A549 (cell line): ENCODE data around the gene ARAP1. TPM values are rescaled to one million over a fixed set of nuclear protein-coding genes. Genes with fewer than 3 reads are reported as not detected.

Experiments
- ATAC-seq, 2 experiments: fragments of 200-7000 bp in 1 of 2; fragments of >200 bp in 1 of 2; cut with Nextera tagmentation in 1 of 2; cut with Tn5 transposase in 1 of 2; 3 replicates each; pipeline versions ENCODE4 v1.8.0 to v1.9.1; 2018 to 2020; ENCODE audit warnings: mild to moderate bottlenecking in 1 of 2, moderate library complexity in 1 of 2
- CTCF ChIA-PET: fragments of 300-600 bp; sonication (Branson Sonifier 250); formaldehyde crosslinking; extraction: SDS; loops from one replicate; lab custom pipeline; 2021; ENCODE audit warnings: antibody characterized with exemption, inconsistent platforms; lab: Yijun Ruan, JAX
- POLR2A ChIA-PET: fragments of 350-600 bp; formaldehyde crosslinking; extraction: SDS; loops from one replicate; lab custom pipeline; 2021; ENCODE audit warnings: antibody characterized with exemption, inconsistent platforms; lab: Yijun Ruan, JAX
- DNase-seq, 2 experiments: peaks; one replicate each; pipeline versions ENCODE4 v3.0.0 to v3.0.0-alpha.2; 2011 to 2016; ENCODE audit warnings: low read depth in 1 of 2, low spot score in 1 of 2
- FAIRE-seq: peaks from 2 replicates; lab custom pipeline; 2011; peaks lifted over from hg19 to GRCh38; lab: Jason Lieb, UNC
- H3K27ac ChIP-seq, 2 experiments: fragments of >200 bp; sonication (Bioruptor Twin); formaldehyde crosslinking; 3 replicates each; pipeline ENCODE4 v1.5.1; 2016 to 2017
- H3K4me1 ChIP-seq: fragments of >200 bp; sonication (Bioruptor Twin); formaldehyde crosslinking; 3 replicates; pipeline ENCODE4 v1.6.1; 2016
- H3K4me2 ChIP-seq: fragments of >200 bp; sonication (Bioruptor Twin); formaldehyde crosslinking; 3 replicates; pipeline ENCODE4 v1.6.1; 2016
- H3K4me3 ChIP-seq: fragments of >200 bp; sonication (Bioruptor Twin); formaldehyde crosslinking; 3 replicates; pipeline ENCODE4 v1.5.1; 2016
- H3K9me3 ChIP-seq: fragments of >200 bp; sonication (Bioruptor Twin); formaldehyde crosslinking; 3 replicates; pipeline ENCODE4 v1.6.1; 2016
- BCL3 ChIP-seq: fragments of >200 bp; sonication (Bioruptor Twin); formaldehyde crosslinking; IDR thresholded peaks from 3 replicates; pipeline ENCODE4 v1.6.1; 2016
- BHLHE40 ChIP-seq: IDR thresholded peaks from 2 replicates; pipeline ENCODE4 v1.6.1; 2012; ENCODE audit warnings: low read depth, low read length, inconsistent platforms
- EHMT2 ChIP-seq: fragments of 200-600 bp; sonication (generic); IDR thresholded peaks from 2 replicates; pipeline ENCODE4 v1.6.1; 2016; ENCODE audit warnings: antibody characterized with exemption, low read depth, mild to moderate bottlenecking, moderate library complexity
- ELK1 ChIP-seq: fragments of 150-350 bp; IDR thresholded peaks from 2 replicates; pipeline ENCODE4 v1.6.1; 2014; ENCODE audit warnings: low read depth, mild to moderate bottlenecking, low read length
- EP300 ChIP-seq, 2 experiments: fragments of >200 bp; sonication (Bioruptor Twin); formaldehyde crosslinking; IDR thresholded peaks; 2 replicates in 1 of 2; 3 replicates in 1 of 2; pipeline ENCODE4 v1.6.1; 2016 to 2017
- FOXS1 ChIP-seq: fragments of 250-450 bp; sonication (Bioruptor Pico); IDR thresholded peaks from 2 replicates; pipeline ENCODE4 v1.5.0; 2020; ENCODE audit warnings: mild to moderate bottlenecking, moderate library complexity
- HMGXB4 ChIP-seq: fragments of 250-450 bp; sonication (Bioruptor Pico); IDR thresholded peaks from 2 replicates; pipeline ENCODE4 v1.5.0; 2021; ENCODE audit warnings: mild to moderate bottlenecking, moderate library complexity, borderline replicate concordance
- JUN ChIP-seq, 2 experiments: fragments of >200 bp; sonication (Bioruptor Twin); formaldehyde crosslinking; IDR thresholded peaks; 2 replicates in 1 of 2; 3 replicates in 1 of 2; pipeline ENCODE4 v1.6.1; 2016 to 2017
- MAFK ChIP-seq: fragments of 450-650 bp; IDR thresholded peaks from 2 replicates; pipeline ENCODE4 v1.6.1; 2014; ENCODE audit not compliant: partially characterized antibody
- MYC ChIP-seq: IDR thresholded peaks from 2 replicates; pipeline ENCODE4 v1.6.1; 2012; ENCODE audit warnings: mild to moderate bottlenecking, inconsistent platforms, low read length, improper control_type of control experiment, borderline replicate concordance
- NFE2L2 ChIP-seq: fragments of 150-350 bp; conservative IDR thresholded peaks from 2 replicates; pipeline ENCODE4 v1.6.1; 2014; ENCODE audit warnings: low read length
- NR3C1 ChIP-seq: fragments of >200 bp; sonication (Bioruptor Twin); formaldehyde crosslinking; IDR thresholded peaks from 3 replicates; pipeline ENCODE4 v1.6.1; 2017
- TFCP2L1 ChIP-seq: fragments of 250-450 bp; sonication (Bioruptor Pico); IDR thresholded peaks from 2 replicates; pipeline ENCODE4 v1.5.0; 2021; ENCODE audit warnings: mild to moderate bottlenecking
- ZSCAN20 ChIP-seq: fragments of 250-450 bp; sonication (Bioruptor Pico); IDR thresholded peaks from 2 replicates; pipeline ENCODE4 v1.8.0; 2022; ENCODE audit warnings: mild to moderate bottlenecking, moderate library complexity
- WGBS: methylation state at CpG from one replicate; pipeline ENCODE4 v1.1.6; 2017; ENCODE audit errors: missing lambda C conversion rate; 5-methylcytosine and 5-hydroxymethylcytosine counted together
- polyA plus RNA-seq, 4 experiments: library from polyadenylated mRNA; depleted of rRNA in 3 of 4; stranded (reverse); fragments of >200 nt; fragmentation: RNase III in 1 of 4; extraction: RNeasy Plus Mini Kit Qiagen cat#74134 plus additional on column Dnase treatment in 1 of 4; gene quantifications; 2 replicates in 3 of 4; 3 replicates in 1 of 4; pipeline ENCODE4 v1.2.3, GENCODE V29; 2011 to 2017
- TF ChIP-seq, protein P1 (sequence below): fragments of 250-450 bp; sonication (Bioruptor Pico); IDR thresholded peaks from 2 replicates; pipeline ENCODE4 v1.5.0; 2020; ENCODE audit warnings: low read depth, mild to moderate bottlenecking, moderate library complexity
- TF ChIP-seq, protein P2 (sequence below): IDR thresholded peaks from 2 replicates; pipeline ENCODE4 v1.6.1; 2012
- TF ChIP-seq, protein P3 (sequence below): fragments of >200 bp; sonication (Bioruptor Twin); formaldehyde crosslinking; IDR thresholded peaks from 3 replicates; pipeline ENCODE4 v1.5.1; 2016

The ARAP1 gene
- polyA plus RNA-seq, 2 of the 4 experiments (the other 2 are of a cell fraction): 29.5 to 30.1 TPM

DNA sequence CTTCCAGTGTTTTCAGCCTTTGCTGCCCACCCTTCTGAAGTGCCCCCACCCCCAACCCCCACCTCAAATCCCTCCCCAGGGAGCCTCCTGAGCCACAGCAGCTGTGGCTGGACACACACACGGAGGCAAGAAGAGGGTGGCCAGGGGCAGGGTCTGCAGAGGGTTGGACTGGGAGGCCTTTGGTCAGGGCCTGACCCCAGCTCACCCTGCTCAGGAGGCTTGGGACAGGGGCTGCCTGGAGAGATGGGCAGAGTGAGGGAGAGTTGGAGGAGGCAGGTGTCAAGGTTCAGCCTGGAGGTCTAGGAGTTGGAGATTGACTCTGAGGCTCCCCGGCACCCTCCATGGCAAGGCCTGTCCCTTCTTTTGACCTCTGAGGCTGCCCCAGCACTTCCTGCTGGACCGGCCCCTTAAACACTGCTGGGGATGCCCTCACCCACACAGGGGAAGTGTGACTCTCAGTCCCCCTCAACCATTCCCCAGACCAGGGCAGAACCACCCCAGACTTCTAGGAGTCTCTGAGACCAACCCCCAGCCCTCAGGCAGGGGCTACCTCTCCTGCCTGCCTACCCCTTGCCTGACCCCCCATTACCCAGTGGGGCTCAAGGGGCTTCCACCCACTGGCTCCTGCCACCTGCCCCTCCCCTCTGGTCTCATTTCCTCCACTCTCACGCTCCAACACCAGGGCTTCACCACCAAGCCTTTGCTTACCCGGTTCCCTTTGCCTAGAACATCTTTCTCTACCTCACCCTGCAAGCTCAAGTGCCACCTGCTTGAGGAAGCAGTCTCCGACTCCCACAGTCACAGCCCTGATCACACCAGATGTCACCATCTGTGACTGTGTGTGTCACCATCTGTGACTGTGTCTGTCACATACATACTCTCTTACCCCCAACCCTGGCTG is 8.6 kb downstream of the ARAP1 start:
- DNase-seq: no peak
- CTCF ChIA-PET: no interaction called here
- 93% methylated on average over 6 of the region's 6 CpGs for WGBS

More for the DNA sequence above, 8.6 kb downstream of the ARAP1 start:
- peaks cover 19% of the 10 kb centered on the region; the same call in 1 of the 3 replicates for H3K4me1 ChIP-seq
- H3K9me3 ChIP-seq: no peaks in the 10 kb centered on the region
- H3K27ac ChIP-seq: no peak overlapping the region
- TF ChIP-seq TFCP2L1 (CRISPR knock-in tag): no peak
- TF ChIP-seq ZSCAN20: no peak
- TF ChIP-seq, protein P1, sequence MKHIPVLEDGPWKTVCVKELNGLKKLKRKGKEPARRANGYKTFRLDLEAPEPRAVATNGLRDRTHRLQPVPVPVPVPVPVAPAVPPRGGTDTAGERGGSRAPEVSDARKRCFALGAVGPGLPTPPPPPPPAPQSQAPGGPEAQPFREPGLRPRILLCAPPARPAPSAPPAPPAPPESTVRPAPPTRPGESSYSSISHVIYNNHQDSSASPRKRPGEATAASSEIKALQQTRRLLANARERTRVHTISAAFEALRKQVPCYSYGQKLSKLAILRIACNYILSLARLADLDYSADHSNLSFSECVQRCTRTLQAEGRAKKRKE (CRISPR knock-in tag): no peak
- TF ChIP-seq MAFK: no peak
- TF ChIP-seq NFE2L2: no peak
- no peak for TF ChIP-seq FOXS1
- TF ChIP-seq ELK1: no peak
- TF ChIP-seq HMGXB4 (CRISPR knock-in tag): no peak
- TF ChIP-seq, protein P2, sequence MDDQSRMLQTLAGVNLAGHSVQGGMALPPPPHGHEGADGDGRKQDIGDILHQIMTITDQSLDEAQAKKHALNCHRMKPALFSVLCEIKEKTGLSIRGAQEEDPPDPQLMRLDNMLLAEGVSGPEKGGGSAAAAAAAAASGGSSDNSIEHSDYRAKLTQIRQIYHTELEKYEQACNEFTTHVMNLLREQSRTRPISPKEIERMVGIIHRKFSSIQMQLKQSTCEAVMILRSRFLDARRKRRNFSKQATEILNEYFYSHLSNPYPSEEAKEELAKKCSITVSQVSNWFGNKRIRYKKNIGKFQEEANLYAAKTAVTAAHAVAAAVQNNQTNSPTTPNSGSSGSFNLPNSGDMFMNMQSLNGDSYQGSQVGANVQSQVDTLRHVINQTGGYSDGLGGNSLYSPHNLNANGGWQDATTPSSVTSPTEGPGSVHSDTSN: no peak
- no peak for TF ChIP-seq NR3C1
- TF ChIP-seq EP300 (IDR thresholded peaks at IDR 0.05): no peak
- TF ChIP-seq BHLHE40: no peak
- TF ChIP-seq MYC: no peak
- TF ChIP-seq JUN (IDR thresholded peaks at IDR 0.05): no peak
- TF ChIP-seq EHMT2: no peak
- TF ChIP-seq, protein P3, sequence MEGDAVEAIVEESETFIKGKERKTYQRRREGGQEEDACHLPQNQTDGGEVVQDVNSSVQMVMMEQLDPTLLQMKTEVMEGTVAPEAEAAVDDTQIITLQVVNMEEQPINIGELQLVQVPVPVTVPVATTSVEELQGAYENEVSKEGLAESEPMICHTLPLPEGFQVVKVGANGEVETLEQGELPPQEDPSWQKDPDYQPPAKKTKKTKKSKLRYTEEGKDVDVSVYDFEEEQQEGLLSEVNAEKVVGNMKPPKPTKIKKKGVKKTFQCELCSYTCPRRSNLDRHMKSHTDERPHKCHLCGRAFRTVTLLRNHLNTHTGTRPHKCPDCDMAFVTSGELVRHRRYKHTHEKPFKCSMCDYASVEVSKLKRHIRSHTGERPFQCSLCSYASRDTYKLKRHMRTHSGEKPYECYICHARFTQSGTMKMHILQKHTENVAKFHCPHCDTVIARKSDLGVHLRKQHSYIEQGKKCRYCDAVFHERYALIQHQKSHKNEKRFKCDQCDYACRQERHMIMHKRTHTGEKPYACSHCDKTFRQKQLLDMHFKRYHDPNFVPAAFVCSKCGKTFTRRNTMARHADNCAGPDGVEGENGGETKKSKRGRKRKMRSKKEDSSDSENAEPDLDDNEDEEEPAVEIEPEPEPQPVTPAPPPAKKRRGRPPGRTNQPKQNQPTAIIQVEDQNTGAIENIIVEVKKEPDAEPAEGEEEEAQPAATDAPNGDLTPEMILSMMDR: no peak
- no peak for TF ChIP-seq BCL3
- FAIRE-seq: no peak
- no peak overlapping the region for H3K4me2 ChIP-seq
- no peak overlapping the region for H3K4me3 ChIP-seq
- no peak for ATAC-seq
- POLR2A ChIA-PET: no interaction called here
